ENCODE results near the gene PLXNC1. TPM values are rescaled to one million over a fixed set of nuclear protein-coding genes. Genes with fewer than 3 reads are reported as not detected.

PLXNC1 gene
- total RNA-seq, 2 donors from 2014 or later, result 2.0 to 3.0 TPM

DNA sequence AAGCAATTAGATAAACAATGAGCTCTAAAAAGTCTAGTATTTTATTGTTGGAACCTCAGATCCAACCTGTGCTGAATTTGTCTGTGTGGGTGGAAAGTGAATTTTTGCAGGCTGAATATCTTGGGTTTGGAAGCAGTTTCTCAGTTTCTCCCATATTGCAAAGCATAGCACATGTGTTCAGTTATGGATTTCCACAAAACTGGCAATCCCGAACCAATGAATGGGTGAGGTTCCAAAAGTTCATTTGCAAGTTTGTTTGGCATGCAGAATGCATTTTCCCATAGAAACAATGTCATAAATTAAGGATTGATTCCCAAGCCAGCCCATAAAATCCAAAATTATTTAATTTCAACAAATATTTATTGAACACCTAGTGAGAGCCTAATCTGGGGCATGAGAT lies 43.4 kb downstream of the PLXNC1 start:
- Histone ChIP-seq H3K4me1 (no peaks in the 10 kb centered on the region), H3K36me3 (no peaks in the 10 kb centered on the region), H3K27ac (no peak overlapping the region), H3K4me3 (no peak overlapping the region), H3K27me3 (no peaks in the 10 kb centered on the region), H3K9me3 (no peaks in the 10 kb centered on the region)
- TF ChIP-seq CTCF (IDR thresholded peaks at IDR 0.05), result no peak
- DNase-seq (ENCODE audit: low spot score), result no peak

DNA sequence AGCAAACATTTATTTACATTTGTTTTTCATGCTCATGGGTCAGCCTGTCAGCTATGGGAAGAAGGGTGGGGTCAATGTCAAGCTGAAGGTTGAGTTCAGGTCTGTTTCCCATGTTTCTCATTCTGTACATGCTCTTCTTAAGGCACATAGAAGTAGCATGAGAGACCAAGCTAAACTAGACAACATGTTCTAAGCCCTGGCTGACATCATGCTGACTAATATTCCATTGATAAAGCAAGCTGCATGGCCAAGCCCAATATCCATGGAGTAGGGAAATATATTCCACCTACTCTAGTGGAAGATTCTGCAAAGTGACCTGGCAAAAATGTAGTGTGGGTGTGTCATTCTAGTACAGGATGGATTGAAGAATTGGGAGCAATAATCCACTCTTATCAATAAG lies 44.1 kb downstream of the PLXNC1 start:
- no peak for DNase-seq (ENCODE audit: low spot score)
- Histone ChIP-seq H3K9me3 (no peaks in the 10 kb centered on the region), H3K4me3 (no peak overlapping the region), H3K36me3 (no peaks in the 10 kb centered on the region), H3K27ac (no peak overlapping the region), H3K4me1 (no peaks in the 10 kb centered on the region), H3K27me3 (no peaks in the 10 kb centered on the region)
- TF ChIP-seq CTCF (IDR thresholded peaks at IDR 0.05), result no peak

DNA sequence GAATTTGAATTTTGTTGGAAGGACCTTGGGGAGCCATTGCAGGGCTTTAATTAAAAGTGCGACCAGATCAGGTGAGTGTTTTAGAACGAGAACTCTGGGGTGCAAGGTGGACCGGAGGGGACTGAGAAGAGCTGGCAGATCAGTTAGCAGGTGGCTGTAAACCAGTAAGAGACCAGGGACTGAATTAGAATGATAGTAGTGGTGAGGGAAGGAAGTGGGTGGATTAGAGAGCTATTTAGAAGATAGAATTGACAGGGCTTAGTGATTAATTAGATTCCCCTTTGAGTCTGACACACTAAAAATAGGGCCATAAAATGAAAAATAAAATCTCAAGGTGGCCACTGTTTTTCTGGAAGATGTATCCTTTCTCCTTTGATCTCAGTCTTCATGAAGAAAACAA lies 44.8 kb downstream of the PLXNC1 start:
- no peak for TF ChIP-seq CTCF (IDR thresholded peaks at IDR 0.05)
- Histone ChIP-seq H3K36me3 (no peaks in the 10 kb centered on the region), H3K9me3 (no peaks in the 10 kb centered on the region), H3K27ac (no peak overlapping the region), H3K4me3 (no peak overlapping the region), H3K27me3 (no peaks in the 10 kb centered on the region), H3K4me1 (no peaks in the 10 kb centered on the region)
- DNase-seq (ENCODE audit: low spot score), result no peak

DNA sequence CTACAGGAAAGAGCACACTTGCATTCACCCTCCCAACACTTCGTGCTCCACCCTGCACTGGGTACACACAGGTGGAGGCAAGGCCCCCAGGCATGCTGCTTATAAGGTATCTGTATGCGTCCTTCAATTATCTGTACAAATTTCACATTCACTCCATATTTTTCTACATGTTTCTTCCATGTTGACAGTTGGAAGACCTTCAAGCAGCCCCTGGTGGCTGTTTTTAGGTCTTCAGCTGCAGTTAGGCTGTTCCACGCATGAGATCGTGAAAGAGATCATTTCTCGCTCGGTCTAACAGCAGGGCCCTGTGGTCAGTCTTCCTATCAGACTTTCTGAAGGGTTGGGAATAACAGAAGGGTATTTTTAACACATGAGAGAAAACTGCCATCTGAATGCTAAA lies 47.1 kb downstream of the PLXNC1 start:
- Histone ChIP-seq H3K4me3 (no peak overlapping the region), H3K4me1 (no peaks in the 10 kb centered on the region), H3K9me3 (no peaks in the 10 kb centered on the region), H3K27ac (no peak overlapping the region), H3K27me3 (no peaks in the 10 kb centered on the region), H3K36me3 (no peaks in the 10 kb centered on the region)
- TF ChIP-seq CTCF (IDR thresholded peaks at IDR 0.05), result no peak
- no peak for DNase-seq (ENCODE audit: low spot score)

GRCh38 chr12:94198469-94198868 lies 50.1 kb downstream of the PLXNC1 start:
- TF ChIP-seq CTCF (IDR thresholded peaks at IDR 0.05), result no peak
- no peak overlapping the region for H3K4me3 ChIP-seq
- H3K27me3 ChIP-seq, result no peaks in the 10 kb centered on the region
- DNase-seq (ENCODE audit: low spot score), result no peak
- H3K27ac ChIP-seq, result no peak overlapping the region
- H3K4me1 ChIP-seq, result no peaks in the 10 kb centered on the region
- no peaks in the 10 kb centered on the region for H3K9me3 ChIP-seq
- H3K36me3 ChIP-seq, result no peaks in the 10 kb centered on the region

DNA sequence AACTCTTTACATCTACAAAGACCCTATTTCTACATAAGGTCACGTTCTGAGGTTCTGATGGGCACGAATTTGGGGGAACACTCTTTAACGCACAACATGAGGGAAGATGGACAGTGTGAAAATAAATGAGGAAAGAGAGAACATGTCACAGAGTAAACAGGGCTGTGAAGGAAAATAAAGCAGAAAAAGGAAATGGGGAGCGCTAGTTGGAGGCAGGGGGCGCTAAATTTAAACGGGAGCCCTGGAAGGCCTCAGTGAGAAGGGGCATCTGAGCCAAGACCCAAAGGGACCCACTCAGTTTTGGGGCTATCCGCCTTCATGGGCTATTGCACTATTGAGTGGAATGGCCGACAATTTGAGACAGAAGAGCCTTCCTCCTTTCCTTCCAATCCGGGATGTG lies 50.5 kb downstream of the PLXNC1 start:
- Histone ChIP-seq H3K27me3 (no peaks in the 10 kb centered on the region), H3K4me1 (no peaks in the 10 kb centered on the region), H3K27ac (no peak overlapping the region), H3K36me3 (no peaks in the 10 kb centered on the region), H3K4me3 (no peak overlapping the region), H3K9me3 (no peaks in the 10 kb centered on the region)
- TF ChIP-seq CTCF (IDR thresholded peaks at IDR 0.05), result no peak
- DNase-seq (ENCODE audit: low spot score), result no peak
